Stimulated activated CD8-positive, alpha-beta memory T cell treated with anti-CD3 and anti-CD28 coated beads, Interleukin-2, amount 100 ng/mL, for 1 hour (primary cell): Measurements from ENCODE around the gene DIRAS3.
"Not testable (repeated sequence)": the region's sequence is repeated elsewhere in the genome, so short reads cannot be mapped to it uniquely, and the experiment has no call there.

Source experiments
- DNase-seq, 2 donors: peaks; one replicate each; pipeline ENCODE4 v3.0.0-alpha.2; 2020; ENCODE audit warnings: low read depth in 2 of 2

Gene DIRAS3, protein sequence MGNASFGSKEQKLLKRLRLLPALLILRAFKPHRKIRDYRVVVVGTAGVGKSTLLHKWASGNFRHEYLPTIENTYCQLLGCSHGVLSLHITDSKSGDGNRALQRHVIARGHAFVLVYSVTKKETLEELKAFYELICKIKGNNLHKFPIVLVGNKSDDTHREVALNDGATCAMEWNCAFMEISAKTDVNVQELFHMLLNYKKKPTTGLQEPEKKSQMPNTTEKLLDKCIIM

GRCh38 chr1:68049941-68050878, at the start of gene DIRAS3:
Gene DIRAS3, minus strand, starts transcription at chr1:68050627. Its CDS starts 3,330 bp downstream, at chr1:68047297.
- DNase-seq = no peak

DNA sequence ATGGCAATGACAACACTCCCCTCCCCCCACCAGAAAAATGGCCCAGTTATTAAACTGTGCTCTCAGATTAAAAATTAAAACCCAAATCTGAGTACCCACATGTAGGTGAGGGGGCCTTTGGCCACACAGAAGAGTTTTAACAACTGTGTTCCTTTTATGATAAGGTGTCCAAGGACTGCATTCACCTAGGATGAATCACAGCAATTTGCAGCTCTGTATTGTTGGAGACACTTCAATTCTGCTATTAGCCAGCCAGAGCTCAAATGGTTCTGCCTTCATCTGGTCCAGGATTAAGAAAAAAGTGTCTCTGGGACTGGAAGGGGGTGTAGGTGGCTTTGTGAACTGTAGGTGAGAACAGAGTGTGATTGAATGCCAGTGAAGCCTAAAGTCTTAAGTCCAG, 43.3 kb upstream of the DIRAS3 start:
- DNase-seq = no peak

DNA sequence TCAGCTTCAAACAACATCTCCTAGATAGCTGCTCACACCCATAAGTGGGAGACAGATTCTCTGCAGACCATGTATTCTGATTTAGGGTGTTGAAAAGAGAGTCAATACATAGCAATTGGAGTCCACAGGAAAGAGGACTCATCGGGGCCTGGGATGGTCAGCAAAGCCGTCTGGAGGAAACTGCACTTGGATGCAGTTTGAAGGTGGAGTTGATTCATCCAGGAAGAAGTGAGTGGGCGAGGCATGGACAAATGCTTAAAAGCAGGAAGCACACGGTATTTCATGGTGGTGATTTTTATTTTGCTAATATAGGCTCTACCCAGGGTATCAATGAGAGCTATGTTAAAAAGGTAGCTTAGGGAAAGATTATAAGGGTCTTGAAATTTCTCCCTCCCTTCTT, 36.8 kb upstream of the DIRAS3 start:
- DNase-seq = no peak

- no peak for DNase-seq
These were observed 35.3 kb upstream of the DIRAS3 start for GRCh38 chr1:68085752-68086151.

DNA sequence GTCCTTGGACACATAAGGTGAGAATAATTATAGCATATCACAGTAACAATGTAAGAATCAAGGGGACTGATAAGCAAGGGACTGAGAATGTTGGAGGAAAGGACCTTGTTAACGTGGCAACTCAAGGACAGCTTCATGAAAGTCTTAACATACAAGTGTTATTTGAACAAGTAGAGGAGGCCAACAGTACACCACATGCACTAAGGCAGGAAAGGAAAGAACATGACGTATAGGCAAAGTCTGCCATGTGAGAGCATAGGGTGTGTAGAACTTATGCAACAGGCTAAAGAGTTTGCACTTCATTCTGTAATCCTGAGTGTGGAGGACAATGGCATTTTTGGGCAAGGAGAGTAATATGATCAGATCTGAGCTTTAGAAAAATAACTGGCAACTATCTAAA, 33.3 kb upstream of the DIRAS3 start:
- no peak for DNase-seq

DNA sequence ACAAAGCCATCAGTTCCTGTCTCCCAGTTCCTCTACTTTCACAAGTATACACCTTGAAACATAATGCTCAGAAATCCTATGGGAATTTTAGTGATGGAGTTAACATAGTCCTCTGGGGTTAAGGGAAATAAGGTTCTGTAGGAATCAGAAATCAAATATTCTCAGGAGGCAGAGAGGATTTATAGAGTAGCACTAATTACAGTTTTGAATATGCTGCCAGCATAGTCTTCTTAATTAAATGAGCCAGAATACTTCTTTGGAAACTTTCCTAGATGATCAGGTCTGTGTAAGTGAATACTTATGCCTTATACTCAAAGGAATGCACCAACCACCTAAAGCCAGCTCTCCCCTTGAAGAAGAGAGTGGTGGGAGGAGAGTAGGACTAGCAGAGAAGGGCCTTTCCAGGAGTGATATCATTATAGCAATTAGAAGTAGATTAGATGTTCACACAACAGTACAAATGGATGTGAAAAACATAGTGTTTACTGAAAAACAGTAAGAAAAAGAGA, 31.4 kb upstream of the DIRAS3 start:
- DNase-seq = no peak

DNA sequence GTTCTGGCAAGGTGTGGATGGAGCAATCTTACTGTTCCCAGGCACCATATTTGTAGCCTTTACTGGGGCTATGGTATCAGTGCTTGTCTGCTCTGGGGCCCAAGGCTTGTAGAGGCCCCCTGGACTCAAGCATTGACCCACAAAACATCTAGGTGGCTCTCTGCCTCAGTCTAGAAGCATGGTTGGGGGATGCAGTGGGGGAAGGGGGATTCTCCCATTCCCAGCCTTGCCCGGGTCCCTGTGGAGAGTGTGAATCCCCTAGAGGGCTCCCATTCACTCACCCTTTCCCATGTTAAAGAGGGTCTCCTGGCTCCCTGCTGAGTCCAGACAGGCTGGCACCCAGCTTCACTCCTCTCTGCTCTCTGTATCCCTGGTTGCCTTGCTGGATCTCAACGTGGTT, 28.2 kb upstream of the DIRAS3 start:
- DNase-seq = no peak

DNA sequence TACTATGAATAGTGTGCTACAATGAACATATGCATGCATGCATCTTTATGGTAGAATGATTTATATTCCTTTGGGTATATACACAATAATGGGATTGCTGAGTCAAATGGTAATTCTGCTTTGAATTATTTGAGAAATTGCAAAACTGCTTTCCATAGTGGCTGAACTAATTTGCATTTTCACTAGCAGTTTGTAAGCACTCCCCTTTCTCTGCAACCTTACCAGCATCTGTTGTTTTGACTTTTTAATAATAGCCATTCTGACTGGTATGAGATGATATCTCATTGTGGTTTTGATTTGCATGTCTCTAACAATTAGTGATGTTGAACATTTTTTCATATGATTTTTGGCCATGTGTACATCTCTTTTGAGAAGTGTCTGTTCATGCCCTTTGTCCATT, 24.0 kb upstream of the DIRAS3 start:
- DNase-seq = no peak

- DNase-seq = no peak
These were observed 15.3 kb upstream of the DIRAS3 start for GRCh38 chr1:68065766-68066165.

DNA sequence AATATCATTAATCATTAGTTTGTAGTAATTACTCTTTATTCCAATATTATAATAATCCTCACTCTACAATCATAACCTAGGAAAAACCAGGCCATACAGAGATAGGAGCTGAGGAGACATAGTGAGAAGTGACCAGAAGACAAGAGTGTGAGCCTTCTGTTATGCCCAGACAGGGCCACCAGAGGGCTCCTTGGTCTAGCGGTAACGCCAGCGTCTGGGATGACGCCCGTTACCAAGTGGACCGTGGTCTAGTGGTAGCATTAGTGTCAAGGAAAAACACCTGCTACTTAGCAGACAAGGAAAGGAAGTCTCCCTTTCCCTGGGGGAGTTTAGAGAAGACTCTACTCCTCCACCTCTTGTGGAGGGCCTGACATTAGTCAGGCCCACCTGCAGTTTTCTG, 7.6 kb upstream of the DIRAS3 start:
- not testable (repeated sequence) for DNase-seq

DNA sequence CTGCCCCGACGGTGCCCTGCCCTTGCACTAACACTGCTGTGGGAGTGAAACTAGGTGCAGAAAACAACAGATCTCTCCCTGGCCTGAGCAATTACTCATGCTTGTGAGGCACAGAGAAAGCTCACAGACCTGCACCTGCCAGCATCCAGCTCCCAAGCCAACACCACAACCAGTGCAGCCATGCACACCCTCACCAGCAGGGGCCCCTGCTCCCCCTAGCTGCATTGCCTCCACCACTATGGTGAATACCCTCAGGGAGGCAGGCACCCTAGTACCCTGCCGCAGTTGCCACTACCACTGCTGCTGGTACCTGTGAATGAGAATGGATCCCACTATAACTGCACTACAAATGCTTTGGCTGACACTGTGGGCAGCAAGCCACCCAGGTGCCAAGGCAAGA, 7.1 kb upstream of the DIRAS3 start:
- no peak for DNase-seq

DNA sequence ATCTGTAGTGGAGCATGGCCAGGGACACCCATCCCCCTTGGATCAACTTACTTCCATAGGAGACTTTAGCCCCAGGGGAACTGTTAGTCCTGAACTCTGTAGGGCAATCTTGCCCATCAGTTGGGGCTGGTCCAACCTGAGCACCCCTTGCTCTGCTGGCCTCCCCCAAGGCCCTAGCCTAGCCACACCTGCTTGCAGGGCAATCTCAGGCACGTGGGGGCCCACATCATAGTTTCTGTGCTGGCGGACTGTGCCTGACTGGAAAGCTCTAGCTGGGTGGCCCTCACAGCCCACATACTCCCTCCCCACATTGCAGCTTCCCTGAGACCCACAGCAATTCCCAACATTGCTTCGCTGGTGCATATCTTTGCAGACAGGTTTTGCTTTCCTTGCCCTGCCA, 6.6 kb upstream of the DIRAS3 start:
- DNase-seq = no peak

DNA sequence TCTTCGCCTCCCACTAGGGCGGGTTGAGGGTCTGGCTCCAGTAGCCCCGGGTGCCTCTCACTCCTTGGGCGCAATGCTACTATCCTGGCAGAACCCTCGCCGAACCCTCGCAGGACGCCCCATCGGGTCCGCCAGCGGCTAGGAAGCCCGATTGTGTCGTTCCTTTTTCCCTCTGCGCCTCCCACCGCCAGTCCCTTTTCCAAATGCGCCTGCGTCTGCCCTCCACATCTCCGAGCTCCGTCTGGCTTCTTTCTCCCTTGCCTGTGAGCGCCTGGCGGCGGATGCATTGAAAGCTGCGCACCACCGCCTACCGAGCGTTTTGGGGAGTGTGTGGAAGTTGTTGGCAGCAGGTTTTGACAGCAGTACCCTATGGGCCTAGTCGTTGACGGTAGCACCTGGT, 1.0 kb upstream of the DIRAS3 start:
- DNase-seq = no peak

- no peak for DNase-seq
These were observed 2.8 kb downstream of the DIRAS3 start for GRCh38 chr1:68047659-68048026.

GRCh38 chr1:68046885-68047658, 3.4 kb downstream of the DIRAS3 start:
- DNase-seq = no peak

DNA sequence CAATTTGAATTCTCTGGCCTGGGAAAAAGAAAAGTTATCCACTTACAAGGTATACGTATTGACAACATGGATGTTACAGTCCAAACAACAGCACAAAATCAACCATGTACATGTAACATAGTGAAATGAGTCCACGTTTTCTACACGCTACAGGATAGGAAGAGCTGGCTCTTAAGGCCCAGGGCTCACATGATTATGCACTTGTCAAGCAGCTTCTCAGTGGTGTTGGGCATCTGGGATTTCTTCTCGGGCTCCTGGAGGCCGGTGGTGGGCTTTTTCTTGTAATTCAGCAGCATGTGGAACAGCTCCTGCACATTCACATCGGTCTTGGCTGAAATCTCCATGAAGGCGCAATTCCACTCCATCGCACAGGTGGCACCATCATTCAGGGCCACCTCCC, 4.0 kb downstream of the DIRAS3 start:
- no peak for DNase-seq

DNA sequence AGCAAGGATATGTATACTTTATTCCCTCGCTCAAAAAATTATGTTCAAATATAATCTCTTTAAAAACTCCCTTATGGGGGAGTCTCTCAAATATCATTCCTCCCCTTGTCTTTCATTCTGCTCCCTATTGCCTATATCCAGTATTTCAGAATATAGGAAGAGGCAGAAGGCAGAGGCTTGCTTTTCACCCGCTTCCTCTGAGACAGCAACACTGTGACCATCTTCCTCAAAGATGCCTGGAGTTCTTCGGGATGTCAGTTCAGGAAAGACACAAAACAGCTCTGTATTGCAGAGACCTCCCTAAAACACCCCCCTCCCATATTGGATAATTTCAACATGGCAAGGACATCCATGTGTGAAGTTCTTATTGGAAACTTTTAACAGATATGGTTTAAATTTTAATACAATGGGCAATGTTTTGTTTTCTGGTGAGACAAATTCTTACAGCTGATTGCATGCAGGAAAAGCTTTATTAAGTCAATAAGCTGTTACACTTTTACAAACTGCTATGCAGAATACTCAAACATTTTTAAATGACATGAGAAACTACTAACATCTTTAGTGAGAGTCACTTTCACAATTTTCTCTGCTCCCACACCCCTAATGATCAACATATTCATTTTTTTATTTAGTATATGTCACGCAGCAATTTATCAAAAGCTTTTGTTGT, 4.8 kb downstream of the DIRAS3 start:
- DNase-seq = no peak

- DNase-seq = no peak
These were observed 6.9 kb downstream of the DIRAS3 start for GRCh38 chr1:68043443-68044090.

DNA sequence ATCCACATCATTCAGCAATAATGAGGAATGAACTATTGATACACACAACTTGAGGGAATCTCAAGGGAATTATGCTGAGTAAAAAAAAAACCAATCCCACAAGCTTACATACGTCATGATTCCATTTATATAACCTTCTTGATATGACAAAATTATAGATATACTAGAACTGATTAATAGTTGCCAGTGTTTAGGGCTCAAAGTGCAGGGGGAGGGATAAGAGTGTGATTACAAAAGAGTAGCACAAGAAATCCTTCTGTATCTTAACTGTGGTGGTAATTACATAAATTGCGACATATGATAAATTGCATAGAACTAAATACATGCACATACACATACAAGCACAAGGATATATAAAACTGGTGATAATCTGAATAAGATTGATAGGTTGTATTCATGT, 13.5 kb downstream of the DIRAS3 start:
- DNase-seq = no peak

DNA sequence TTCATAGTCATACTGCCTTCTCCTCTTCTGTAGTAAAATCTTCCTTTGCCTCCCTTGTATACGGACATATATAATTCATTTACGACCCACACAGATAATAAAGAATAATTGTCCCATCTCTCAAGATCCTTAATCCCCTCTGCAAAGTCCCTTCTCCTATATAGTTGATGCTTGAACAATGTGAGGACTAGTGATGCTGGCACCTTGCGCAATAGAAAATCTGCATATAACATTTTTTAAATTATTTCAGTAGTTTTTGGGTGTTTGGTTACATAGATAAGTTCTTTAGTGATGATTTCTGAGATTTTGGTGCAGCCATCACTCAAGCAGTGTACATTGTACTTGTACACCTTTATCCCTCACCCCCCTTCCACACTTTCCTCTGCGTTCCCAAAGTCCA, 21.0 kb downstream of the DIRAS3 start:
- no peak for DNase-seq

DNA sequence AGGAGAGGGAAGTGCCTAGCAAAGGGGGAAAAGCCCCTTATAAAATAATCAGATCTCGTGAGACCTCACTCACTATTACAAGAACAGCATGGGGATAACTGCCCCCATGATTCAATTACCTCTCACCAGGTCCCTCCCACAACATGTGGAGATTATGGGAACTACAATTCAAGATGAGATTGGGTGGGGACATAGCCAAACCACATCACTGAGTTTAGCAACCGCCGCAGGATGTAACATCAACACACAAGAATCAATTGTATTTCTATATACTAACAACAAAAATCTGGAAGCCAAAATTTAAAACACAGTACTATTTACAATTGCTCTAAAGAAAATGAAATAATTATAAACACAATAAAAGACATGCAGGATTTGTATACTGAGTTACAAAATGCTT, 21.9 kb downstream of the DIRAS3 start:
- no peak for DNase-seq
